Upper lobe of left lung (tissue), 6 donors: Measurements from ENCODE around the gene VWA8. TPM values are rescaled to one million over a fixed set of nuclear protein-coding genes. Genes with fewer than 3 reads are reported as not detected.

ENCODE experiments used
- ATAC-seq, 2 donors: fragments of 200-7000 bp; cut with Tn5 transposase; one replicate each; pipeline ENCODE4 v1.9.1; 2022; ENCODE audit warnings: mild to moderate bottlenecking in 2 of 2, moderate library complexity in 2 of 2; ENCODE audit not compliant: low FRiP score in 2 of 2
- DNase-seq, 2 donors: peaks; one replicate each; pipeline ENCODE4 v3.0.0-alpha.2; 2019 to 2020
- H3K27ac ChIP-seq, 4 donors: fragments of 200-600 bp; sonication (generic); one replicate each; pipeline ENCODE4 v1.5.1; 2016 to 2019
- H3K27me3 ChIP-seq, 4 donors: fragments of 200-600 bp; sonication (generic); one replicate each; pipeline ENCODE4 v1.5.1; 2017 to 2019
- H3K36me3 ChIP-seq, 4 donors: fragments of 200-600 bp; sonication (generic); one replicate each; pipeline ENCODE4 v1.5.1; 2016 to 2019
- H3K4me1 ChIP-seq, 4 donors: fragments of 200-600 bp; sonication (generic); one replicate each; pipeline ENCODE4 v1.5.1; 2018 to 2019
- H3K4me3 ChIP-seq, 4 donors: fragments of 200-600 bp; sonication (generic); one replicate each; pipeline ENCODE4 v1.5.1; 2017 to 2019; ENCODE audit warnings: mild to moderate bottlenecking in 2 of 4, moderate library complexity in 1 of 4
- H3K9me3 ChIP-seq, 4 donors: fragments of 200-600 bp; sonication (generic); one replicate each; pipeline ENCODE4 v1.5.1; 2018 to 2019
- EP300 ChIP-seq, 4 donors: sonication (generic); formaldehyde crosslinking; IDR thresholded peaks; one replicate each; pipeline ENCODE4 v1.5.1; 2017; ENCODE audit warnings: antibody characterized with exemption in 4 of 4, control low read depth in 2 of 4
- POLR2A ChIP-seq, 4 donors: fragments of 450-650 bp; IDR thresholded peaks; one replicate each; pipeline ENCODE4 v1.5.1; 2016 to 2017; ENCODE audit warnings: antibody characterized with exemption in 4 of 4, mild to moderate bottlenecking in 2 of 4
- POLR2AphosphoS5 ChIP-seq, 2 donors: sonication (generic); formaldehyde crosslinking; IDR thresholded peaks; one replicate each; pipeline ENCODE4 v1.5.1; 2017; ENCODE audit warnings: antibody characterized with exemption in 2 of 2
- WGBS, 2 donors: methylation state at CpG; one replicate each; pipeline ENCODE4 v1.1.5; 2017 to 2018; 5-methylcytosine and 5-hydroxymethylcytosine counted together
- total RNA-seq, 6 donors: library from RNA; depleted of rRNA in 4 of 6; stranded (reverse); fragments of >200 nt in 4 of 6; gene quantifications; one replicate each; pipeline versions ENCODE4 v1.1.0 to v1.2.1, GENCODE V29; 2016 to 2021
- TF ChIP-seq, protein P1 (sequence below), 6 experiments: fragments of 450-650 bp in 4 of 6; fragments of 200-600 bp in 2 of 6; sonication (generic) in 2 of 6; IDR thresholded peaks; one replicate each; pipeline ENCODE4 v1.5.1; 2016 to 2019; ENCODE audit warnings: antibody characterized with exemption in 6 of 6
- donor health status: DM: no; HTN: no; CAD: no; lungs with moderate emphysema.
- donor health status: DM: no; HTN: yes; CAD: no; lungs with severe emphysema.

Gene VWA8
- total RNA-seq, 6 donors from 2014 or later = 15.0 to 39.8 (median 16.9) TPM

DNA sequence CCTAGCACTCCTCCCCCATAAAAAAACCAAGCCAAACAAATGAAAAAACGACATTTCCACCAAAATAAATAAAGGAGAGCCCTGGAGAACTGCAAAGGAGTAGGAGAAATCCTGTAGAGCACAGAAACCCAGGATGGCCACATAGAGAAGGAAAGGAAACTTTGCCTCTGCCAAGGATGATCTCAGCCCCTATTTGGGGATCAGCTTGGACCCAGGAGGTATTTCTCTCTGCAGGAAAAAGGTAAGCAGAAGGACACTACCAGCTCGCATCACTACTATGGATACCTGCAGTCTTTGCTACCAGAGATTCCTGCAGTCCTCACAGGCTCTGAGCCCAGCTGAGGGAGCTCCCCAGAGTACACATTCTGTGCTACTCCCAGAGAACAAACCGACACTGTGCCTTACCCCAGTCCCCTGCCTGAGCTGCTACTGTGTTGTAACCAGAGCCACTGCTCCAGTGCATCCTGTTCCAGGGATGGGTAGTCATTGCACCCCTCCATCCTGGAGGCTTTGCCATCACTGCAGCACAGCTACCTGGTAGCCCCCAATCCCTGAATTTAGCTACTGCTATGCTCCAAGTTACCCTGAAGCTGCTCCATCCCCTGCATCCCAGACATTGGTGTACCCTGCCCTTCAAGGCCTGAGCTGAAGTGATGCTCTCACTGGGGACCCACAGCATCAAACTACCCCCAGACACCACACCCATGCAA lies 41.7 kb downstream of the VWA8 start:
- TF ChIP-seq POLR2A (IDR thresholded peaks at IDR 0.05) = no peak
- TF ChIP-seq, protein P1, sequence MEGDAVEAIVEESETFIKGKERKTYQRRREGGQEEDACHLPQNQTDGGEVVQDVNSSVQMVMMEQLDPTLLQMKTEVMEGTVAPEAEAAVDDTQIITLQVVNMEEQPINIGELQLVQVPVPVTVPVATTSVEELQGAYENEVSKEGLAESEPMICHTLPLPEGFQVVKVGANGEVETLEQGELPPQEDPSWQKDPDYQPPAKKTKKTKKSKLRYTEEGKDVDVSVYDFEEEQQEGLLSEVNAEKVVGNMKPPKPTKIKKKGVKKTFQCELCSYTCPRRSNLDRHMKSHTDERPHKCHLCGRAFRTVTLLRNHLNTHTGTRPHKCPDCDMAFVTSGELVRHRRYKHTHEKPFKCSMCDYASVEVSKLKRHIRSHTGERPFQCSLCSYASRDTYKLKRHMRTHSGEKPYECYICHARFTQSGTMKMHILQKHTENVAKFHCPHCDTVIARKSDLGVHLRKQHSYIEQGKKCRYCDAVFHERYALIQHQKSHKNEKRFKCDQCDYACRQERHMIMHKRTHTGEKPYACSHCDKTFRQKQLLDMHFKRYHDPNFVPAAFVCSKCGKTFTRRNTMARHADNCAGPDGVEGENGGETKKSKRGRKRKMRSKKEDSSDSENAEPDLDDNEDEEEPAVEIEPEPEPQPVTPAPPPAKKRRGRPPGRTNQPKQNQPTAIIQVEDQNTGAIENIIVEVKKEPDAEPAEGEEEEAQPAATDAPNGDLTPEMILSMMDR (IDR thresholded peaks at IDR 0.05) = no peak
- TF ChIP-seq POLR2AphosphoS5 (IDR thresholded peaks at IDR 0.05) = no peak
- no peak for TF ChIP-seq EP300 (IDR thresholded peaks at IDR 0.05)
- DNase-seq (no peak), ATAC-seq (no peak)
- H3K9me3 ChIP-seq = peaks cover 0 to under 1% (median 0%) of the 10 kb centered on the region in 4 donors
- WGBS, 2 donors = 74 to 79% methylated on average over 2 to 3 of the region's 3 CpGs
- H3K4me3 ChIP-seq = no peak overlapping the region
- H3K27me3 ChIP-seq = no peaks in the 10 kb centered on the region
- H3K36me3 ChIP-seq = no peaks in the 10 kb centered on the region
- no peak overlapping the region for H3K27ac ChIP-seq
- H3K4me1 ChIP-seq = peaks cover 0 to 13% (median 5%) of the 10 kb centered on the region in 4 donors

DNA sequence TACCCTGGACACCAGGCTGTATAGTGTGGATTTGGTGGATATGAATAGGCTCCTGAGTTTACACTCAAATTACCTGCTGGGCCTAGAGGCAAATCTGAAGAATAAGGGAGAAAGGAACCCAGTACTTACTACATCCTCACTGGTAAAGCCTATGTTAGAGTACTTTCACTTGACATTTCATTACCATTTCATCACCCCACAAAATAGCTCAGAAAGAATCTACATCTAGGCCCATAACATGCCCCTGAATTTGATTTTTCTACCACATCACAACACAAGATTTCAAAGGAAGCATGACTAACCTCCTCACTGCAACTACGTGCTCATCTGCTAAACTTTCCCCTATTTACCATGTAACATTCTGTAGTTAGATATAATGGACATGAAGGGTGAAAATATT lies 43.3 kb downstream of the VWA8 start:
- no peak overlapping the region for H3K4me3 ChIP-seq
- peaks cover 0 to 13% (median 5%) of the 10 kb centered on the region in 4 donors for H3K4me1 ChIP-seq
- 63 to 97% methylated on average over 1 of the region's 1 CpG for WGBS, 2 donors
- ATAC-seq (no peak), DNase-seq (no peak)
- H3K9me3 ChIP-seq = no peaks in the 10 kb centered on the region
- TF ChIP-seq, protein P1 (IDR thresholded peaks at IDR 0.05) = no peak
- TF ChIP-seq POLR2A (IDR thresholded peaks at IDR 0.05) (no peak), POLR2AphosphoS5 (IDR thresholded peaks at IDR 0.05) (no peak), EP300 (IDR thresholded peaks at IDR 0.05) (no peak)
- H3K27me3 ChIP-seq = no peaks in the 10 kb centered on the region
- no peaks in the 10 kb centered on the region for H3K36me3 ChIP-seq
- H3K27ac ChIP-seq = no peak overlapping the region

DNA sequence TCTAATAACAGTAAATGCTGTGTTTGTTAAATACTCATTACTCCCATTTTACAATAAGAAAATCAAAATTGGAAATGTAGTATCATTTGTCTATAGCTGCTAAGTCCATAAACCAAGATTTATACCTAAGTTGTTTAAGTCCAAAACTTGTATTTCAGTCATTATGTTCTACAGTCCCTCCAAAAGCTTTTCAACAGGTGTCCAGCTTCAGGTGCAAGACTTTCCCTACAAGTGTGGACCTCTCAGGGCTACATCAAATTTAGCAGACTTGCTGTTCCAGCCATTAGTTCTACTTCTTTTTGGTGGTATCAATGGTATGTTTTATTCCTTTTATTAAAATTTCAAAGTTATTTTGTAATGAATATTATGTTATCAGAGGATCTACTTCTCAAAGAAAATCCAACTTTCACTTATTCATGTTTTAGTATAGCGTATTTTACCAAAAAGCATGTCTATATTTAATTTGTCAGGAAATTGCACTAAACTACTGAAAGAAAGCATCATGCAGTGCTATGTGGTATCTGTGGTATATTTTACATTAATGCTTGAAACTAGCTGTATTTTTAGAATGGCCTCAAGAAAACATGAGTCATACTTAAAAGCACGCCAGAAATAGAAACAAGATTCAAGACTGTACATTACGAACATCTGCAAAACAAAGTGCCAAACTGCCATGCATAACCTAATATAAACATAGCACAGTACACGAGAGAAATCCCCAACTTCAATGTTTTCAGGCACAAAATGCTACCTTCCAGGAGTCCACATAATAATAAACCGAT lies 44.5 kb downstream of the VWA8 start:
- ATAC-seq (peak in 1 of 2 donors; percentile 16), DNase-seq (no peak)
- no peaks in the 10 kb centered on the region for H3K9me3 ChIP-seq
- H3K4me3 ChIP-seq = no peak overlapping the region
- TF ChIP-seq POLR2AphosphoS5 (IDR thresholded peaks at IDR 0.05) (no peak), EP300 (IDR thresholded peaks at IDR 0.05) (no peak)
- 46 to 53% methylated on average over 5 of the region's 5 CpGs for WGBS, 2 donors
- peaks cover 0 to 13% (median 5%) of the 10 kb centered on the region in 4 donors for H3K4me1 ChIP-seq
- no peaks in the 10 kb centered on the region for H3K27me3 ChIP-seq
- H3K27ac ChIP-seq = no peak overlapping the region
- no peaks in the 10 kb centered on the region for H3K36me3 ChIP-seq

DNA sequence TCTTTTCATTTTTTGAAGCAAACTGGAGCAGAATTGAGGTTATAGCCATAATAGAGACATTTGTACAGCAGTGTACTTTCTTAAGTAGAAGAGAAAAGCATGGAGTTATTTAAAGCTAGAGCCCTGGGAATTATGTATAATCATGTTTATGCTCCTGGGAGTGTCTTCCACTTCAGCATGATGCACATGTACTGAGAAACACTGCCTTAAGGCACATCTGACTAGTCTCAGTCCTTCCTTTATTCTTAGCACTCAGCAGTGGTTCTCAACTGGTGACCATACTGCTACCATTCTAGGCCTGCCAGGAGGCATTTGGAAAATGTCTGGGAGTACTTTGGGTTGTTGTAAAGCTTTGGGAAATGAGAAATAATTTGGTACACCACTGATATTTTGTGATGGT lies 45.8 kb downstream of the VWA8 start:
- no peaks in the 10 kb centered on the region for H3K36me3 ChIP-seq
- peaks cover 0 to 13% (median 5%) of the 10 kb centered on the region in 4 donors for H3K4me1 ChIP-seq
- no peak for ATAC-seq
- H3K9me3 ChIP-seq = no peaks in the 10 kb centered on the region
- no peak for DNase-seq
- no peak overlapping the region for H3K4me3 ChIP-seq
- TF ChIP-seq POLR2A (IDR thresholded peaks at IDR 0.05) = no peak
- TF ChIP-seq, protein P1 (IDR thresholded peaks at IDR 0.05) = no peak
- no peaks in the 10 kb centered on the region for H3K27me3 ChIP-seq
- no peak overlapping the region for H3K27ac ChIP-seq

DNA sequence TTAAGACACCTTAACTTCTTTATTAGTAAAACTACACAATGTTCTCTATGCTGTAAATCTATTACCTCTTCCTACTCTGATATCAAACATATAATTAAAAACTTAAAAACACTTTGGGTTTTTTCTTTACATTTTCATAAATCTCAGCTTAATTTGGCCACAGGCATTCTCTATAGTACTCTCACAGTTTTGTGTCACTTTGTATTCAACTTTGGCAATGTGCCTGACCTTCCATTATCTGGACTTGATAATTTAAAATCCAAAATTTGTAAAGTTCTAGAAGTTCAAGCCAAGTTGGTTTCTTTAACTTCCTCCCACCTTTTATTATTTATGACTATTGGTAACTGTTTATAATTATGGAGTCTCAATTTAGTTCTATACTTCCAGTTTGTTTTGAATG lies 46.4 kb downstream of the VWA8 start:
- TF ChIP-seq POLR2A (IDR thresholded peaks at IDR 0.05) (no peak), POLR2AphosphoS5 (IDR thresholded peaks at IDR 0.05) (no peak), EP300 (IDR thresholded peaks at IDR 0.05) (no peak)
- TF ChIP-seq, protein P1 (IDR thresholded peaks at IDR 0.05) = no peak
- Histone ChIP-seq H3K27ac (no peak overlapping the region), H3K4me1 (peaks cover 0 to 13% (median 5%) of the 10 kb centered on the region in 4 donors), H3K4me3 (no peak overlapping the region), H3K27me3 (no peaks in the 10 kb centered on the region), H3K9me3 (no peaks in the 10 kb centered on the region), H3K36me3 (no peaks in the 10 kb centered on the region)
- no peak for DNase-seq
- ATAC-seq = no peak
